Fibroblast of the aortic adventitia (primary cell): ENCODE measurements around the gene CLK1. TPM values are rescaled to one million over a fixed set of nuclear protein-coding genes. Genes with fewer than 3 reads are reported as not detected.

Source experiments
- DNase-seq: peaks from one replicate; pipeline ENCODE4 v3.0.0-alpha.2; 2010; ENCODE audit warnings: low read depth
- H3K4me3 ChIP-seq: 2 replicates; pipeline ENCODE4 v1.5.1; 2011; ENCODE audit warnings: low read depth, mild to moderate bottlenecking, control low read depth, low read length, moderate library complexity
- small RNA-seq: library from RNA; depleted of rRNA; stranded (forward); fragments of <200 nt; gene quantifications from one replicate; pipeline ENCODE3, GENCODE V24; 2012
- total RNA-seq: library from RNA; depleted of rRNA; stranded (reverse); fragments of >200 nt; gene quantifications from 2 replicates; pipeline ENCODE4 v1.2.3, GENCODE V29; 2012; ENCODE audit warnings: low replicate concordance
- TF ChIP-seq, protein P1 (sequence below): IDR thresholded peaks from 2 replicates; pipeline ENCODE4 v1.5.1; 2011; ENCODE audit warnings: mild to moderate bottlenecking, low read length, control low read depth, inconsistent platforms; ENCODE audit not compliant: insufficient read depth

Gene CLK1
- total RNA-seq, 1 donor: 59.8 TPM

DNA sequence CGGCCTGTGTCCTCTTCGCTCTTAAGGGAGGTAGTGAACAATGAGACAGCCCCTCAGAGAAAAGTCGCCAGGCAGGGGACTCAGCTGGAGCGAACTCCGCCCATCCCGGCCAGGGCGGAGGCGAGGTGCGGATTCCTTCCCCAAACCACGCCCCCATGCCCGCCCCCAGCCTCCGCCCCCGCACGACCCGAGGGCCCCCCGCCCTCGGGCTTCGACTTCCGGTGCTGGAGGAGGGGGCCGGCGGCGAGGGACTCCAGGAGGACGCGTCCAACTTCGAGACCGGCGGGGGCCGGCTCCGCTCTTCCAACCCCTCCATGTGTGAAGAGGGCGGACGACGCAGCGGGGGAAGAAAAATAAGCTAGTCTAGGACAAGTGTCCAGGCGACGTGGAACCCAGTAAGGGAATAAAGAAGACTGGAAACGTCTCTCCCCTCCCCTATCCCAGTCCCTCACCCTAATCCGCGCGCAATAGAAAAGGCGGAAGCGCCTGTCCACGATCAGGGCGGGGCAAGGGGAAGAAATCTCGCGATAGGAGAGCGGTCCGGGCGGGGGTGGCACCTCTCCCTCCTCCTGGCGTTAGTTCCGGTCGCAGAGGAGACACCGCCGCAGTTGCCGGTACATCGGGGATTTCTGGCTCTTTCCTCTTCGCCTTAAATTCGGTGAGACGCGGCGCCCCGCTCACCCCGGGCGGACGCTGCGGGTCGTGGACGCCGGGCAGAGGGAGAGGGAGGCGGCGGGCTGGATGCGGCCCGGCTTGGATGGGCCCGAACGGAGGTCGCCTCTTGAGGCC is 52.9 kb downstream of the CLK1 start, which contains the start of gene BZW1:
Gene BZW1, plus strand, starts transcription at position 578 of the 789 bp plus-strand sequence. CDS start 1,308 bp downstream, outside the sequence.
- DNase-seq: peak; percentile 97
- TF ChIP-seq, protein P1, sequence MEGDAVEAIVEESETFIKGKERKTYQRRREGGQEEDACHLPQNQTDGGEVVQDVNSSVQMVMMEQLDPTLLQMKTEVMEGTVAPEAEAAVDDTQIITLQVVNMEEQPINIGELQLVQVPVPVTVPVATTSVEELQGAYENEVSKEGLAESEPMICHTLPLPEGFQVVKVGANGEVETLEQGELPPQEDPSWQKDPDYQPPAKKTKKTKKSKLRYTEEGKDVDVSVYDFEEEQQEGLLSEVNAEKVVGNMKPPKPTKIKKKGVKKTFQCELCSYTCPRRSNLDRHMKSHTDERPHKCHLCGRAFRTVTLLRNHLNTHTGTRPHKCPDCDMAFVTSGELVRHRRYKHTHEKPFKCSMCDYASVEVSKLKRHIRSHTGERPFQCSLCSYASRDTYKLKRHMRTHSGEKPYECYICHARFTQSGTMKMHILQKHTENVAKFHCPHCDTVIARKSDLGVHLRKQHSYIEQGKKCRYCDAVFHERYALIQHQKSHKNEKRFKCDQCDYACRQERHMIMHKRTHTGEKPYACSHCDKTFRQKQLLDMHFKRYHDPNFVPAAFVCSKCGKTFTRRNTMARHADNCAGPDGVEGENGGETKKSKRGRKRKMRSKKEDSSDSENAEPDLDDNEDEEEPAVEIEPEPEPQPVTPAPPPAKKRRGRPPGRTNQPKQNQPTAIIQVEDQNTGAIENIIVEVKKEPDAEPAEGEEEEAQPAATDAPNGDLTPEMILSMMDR: no peak
- H3K4me3 ChIP-seq: peak within 1 kb of the TSS; percentile 92

DNA sequence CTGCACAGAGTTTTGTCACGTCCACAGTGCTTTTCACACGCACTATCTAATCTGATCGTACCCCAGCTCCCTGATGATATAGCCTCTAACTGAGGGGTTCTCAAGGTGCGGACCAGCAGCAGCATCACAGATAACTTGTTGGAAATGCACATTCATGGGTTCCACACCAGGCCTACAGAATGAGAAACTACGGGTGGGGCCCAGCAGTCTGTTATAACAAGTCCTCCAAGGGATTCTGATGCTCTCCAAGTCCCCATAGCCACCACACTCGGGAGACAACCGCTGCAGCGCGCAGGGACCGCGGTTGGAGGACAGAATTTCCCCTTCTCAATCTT is 53.5 kb downstream of the CLK1 start:
- TF ChIP-seq, protein P1: no peak
- peak overlapping the region; percentile 72 for H3K4me3 ChIP-seq
- no peak for DNase-seq

DNA sequence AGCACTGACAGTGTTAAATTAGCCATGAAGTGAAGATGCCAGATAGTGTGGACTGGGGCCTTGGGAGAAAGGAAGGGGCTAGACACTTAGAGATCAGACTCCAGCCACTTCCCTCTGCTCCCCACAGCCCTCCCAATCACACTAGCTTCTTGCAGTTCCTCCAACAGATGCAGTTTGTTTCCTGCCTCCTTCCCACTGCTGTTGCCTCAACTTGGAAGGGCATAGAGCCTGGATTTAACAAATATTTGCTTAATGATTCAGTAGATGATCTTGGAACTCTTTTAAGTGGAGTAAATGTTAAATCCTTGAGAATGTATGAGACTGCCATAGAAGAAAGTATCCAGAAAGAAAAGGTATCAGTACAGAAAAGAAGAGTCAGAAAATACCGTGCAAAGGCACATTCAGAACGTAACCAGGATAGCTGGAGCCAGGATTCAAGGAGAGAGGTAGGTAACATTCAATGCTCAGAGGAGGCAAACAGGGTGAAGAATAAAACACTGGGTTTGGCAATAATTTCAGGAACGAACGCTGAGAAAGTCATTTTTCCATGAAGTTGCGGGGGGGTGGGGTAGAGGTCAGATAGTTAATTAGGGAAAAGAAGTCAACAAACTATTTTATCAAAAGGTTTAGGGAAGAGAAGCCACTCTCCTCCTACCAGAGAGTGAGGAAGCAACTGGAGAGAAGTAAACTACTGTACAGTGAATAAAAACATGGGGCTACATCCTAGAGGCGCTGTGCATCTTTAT is 54.0 kb downstream of the CLK1 start:
- TF ChIP-seq, protein P1: no peak
- H3K4me3 ChIP-seq: peak overlapping the region; percentile 72
- DNase-seq: peak; percentile 93

DNA sequence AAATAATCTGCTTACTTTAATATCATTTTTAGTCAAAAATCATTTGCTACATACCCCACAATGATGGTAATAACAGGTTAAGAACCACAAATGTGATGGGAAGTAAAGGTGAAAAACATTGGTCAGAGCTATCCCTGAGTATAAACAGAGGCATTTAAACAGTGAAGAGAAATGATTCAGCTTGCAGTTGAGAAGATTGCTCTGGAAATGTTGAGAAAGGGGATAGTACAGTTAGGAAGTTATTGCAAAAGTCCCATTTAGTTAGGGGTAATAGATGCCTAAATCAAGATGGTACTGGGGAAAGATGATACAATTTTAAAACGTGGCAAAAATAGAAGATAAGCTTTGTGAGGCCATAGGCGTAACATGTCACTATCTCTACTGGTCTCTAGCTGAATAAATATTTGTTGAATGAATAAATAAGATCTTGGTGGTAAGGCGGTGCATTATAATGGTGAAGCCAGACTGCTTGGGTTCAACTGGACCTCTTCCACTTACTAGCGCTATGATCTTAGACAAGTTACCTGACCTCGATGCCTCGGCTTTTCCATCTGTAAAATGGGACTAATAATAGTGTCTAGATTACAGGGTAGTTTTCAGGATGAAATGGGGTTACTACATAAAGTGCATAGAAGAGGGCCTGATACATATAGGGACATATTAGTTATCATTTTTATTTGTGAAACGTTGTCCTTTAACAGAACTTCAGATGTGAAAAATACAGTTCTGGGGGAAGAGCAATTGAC is 54.8 kb downstream of the CLK1 start:
- DNase-seq: no peak
- TF ChIP-seq, protein P1: no peak
- H3K4me3 ChIP-seq: no peak overlapping the region

Small RNAs within 50 kb of the gene (small RNA-seq; reads per million reads assigned to genes)
- gene RF00019 (not detected), gene RNA5SP115 (not detected), gene RNU6-312P (not detected), gene RNU6-31P (not detected), gene RNU6-762P (not detected)

Other genes with a start within 250 kb of the CLK1 start
- gene BZW1, start 52.7 kb downstream of the CLK1 start, total RNA-seq: 931 and 1,135 TPM in 2 replicates
- 47.3 and 50.0 TPM in 2 replicates for gene PPIL3, start 24.4 kb upstream of the CLK1 start, total RNA-seq
- gene NIF3L1, start 24.7 kb upstream of the CLK1 start, total RNA-seq: 8.4 and 38.5 TPM in 2 replicates
- 12.7 and 17.4 TPM in 2 replicates for gene ORC2, start 99.0 kb upstream of the CLK1 start, total RNA-seq
- 6.2 and 11.7 TPM in 2 replicates for gene HYCC2, start 207.0 kb upstream of the CLK1 start, total RNA-seq
- 70.3 and 198 TPM in 2 replicates for gene NDUFB3, start 207.3 kb upstream of the CLK1 start, total RNA-seq